Activated naive CD4-positive, alpha-beta T cell treated with anti-CD3 and anti-CD28 coated beads, Interleukin-2, amount 10 ng/mL, durations not matched to agents 7 days and 5 days (primary cell): Measurements from ENCODE around the gene GRK5.
"Not testable (repeated sequence)": the region's sequence is repeated elsewhere in the genome, so short reads cannot be mapped to it uniquely, and the experiment has no call there.

Experiments
- CTCF ChIA-PET: fragments of 350-600 bp; sonication (Branson Sonifier 250); formaldehyde crosslinking; loops from one replicate; lab custom pipeline; 2021; ENCODE audit warnings: antibody characterized with exemption; lab: Charles Lee
- DNase-seq: peaks from one replicate; pipeline ENCODE4 v3.0.0-alpha.2; 2020
- H3K27ac Mint-ChIP-seq: one replicate; pipeline ENCODE4 v1.8.0; 2021; ENCODE audit warnings: mild to moderate bottlenecking, moderate library complexity, mixed read lengths
- H3K27me3 Mint-ChIP-seq: one replicate; pipeline ENCODE4 v1.8.0; 2021; ENCODE audit warnings: mild to moderate bottlenecking, mixed read lengths
- H3K36me3 Mint-ChIP-seq: one replicate; pipeline ENCODE4 v1.8.0; 2021; ENCODE audit warnings: mixed read lengths
- H3K4me1 Mint-ChIP-seq: one replicate; pipeline ENCODE4 v1.8.0; 2021; ENCODE audit warnings: mixed read lengths
- H3K4me3 Mint-ChIP-seq: one replicate; pipeline ENCODE4 v1.8.0; 2021; ENCODE audit warnings: mild to moderate bottlenecking, moderate library complexity, mixed read lengths
- H3K9me3 Mint-ChIP-seq: one replicate; pipeline ENCODE4 v1.8.0; 2021; ENCODE audit warnings: mixed read lengths

GRK5 gene

DNA sequence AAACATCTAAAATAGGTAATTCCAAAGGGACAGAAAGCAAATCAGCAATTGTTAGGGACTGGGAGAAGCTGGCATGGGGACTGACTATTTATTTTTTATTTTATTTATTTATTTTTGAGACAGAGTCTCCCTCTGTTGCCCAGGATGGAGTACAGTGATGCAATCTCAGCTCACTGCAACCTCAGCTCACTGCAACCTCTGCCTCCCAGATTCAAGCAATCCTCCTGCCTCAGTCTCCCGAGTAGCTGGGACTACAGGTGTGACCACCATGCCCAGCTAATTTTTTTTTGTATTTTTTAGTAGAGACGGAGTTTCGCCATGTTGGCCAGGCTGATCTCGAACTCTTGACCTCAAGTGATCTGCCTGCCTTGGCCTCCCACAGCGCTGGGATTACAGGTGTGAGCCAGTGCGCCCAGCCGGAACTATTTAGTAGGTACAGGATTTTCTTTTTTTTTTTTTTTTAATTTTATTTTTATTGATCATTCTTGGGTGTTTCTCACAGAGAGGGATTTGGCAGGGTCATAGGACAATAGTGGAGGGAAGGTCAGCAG lies 26.4 kb upstream of the GRK5 start:
- not testable (repeated sequence) for H3K27ac Mint-ChIP-seq, H3K4me3 Mint-ChIP-seq, H3K9me3 Mint-ChIP-seq, H3K27me3 Mint-ChIP-seq, DNase-seq
- Mint-ChIP-seq H3K4me1 (peaks cover 40% of the 10 kb centered on the region), H3K36me3 (peaks cover 12% of the 10 kb centered on the region)
- CTCF ChIA-PET = interaction anchor here (1.0 to 2.3 kb wide), 3 partner anchors 8 to 41 kb away, joined by 3 to 13 read pairs (median 4); no protein-coding TSS in a partner anchor

DNA sequence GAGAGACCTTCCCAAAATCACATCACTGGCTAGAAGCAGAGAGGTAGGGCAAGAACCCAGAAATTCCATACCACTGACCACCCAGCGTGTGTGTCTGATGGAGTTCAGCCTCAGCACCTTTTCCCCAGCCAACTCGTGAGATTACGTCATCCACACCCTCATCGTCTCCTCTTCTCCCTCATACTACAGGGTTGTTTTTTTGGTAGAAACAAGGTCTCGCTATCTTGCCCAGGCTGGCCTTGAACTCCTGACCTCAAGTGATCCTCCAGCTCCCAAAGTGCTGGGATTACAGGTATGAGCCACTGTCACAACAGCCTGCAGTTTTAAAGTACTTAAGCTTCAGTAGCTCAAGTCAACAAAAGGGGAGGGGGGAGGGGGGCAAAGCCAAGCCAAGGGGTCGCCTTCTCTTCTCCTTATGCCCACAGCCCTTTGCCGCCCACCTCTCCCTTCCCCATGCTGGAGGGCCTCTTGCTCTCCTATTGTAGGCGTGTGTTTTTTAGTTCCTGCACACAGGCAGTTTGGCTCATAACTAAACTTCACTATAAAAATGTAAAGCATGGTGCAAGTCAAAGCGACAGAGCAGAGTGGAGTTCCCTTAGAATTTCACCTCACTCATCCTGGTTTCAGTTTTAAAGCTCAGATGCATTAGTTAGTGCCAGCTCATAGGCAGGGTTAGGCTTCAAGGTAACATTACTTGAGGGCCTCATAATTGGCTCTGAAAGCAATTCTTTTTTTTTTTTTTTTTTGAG lies 23.5 kb upstream of the GRK5 start:
- peaks cover 13% of the 10 kb centered on the region for H3K27me3 Mint-ChIP-seq
- peak overlapping the region; percentile 45 for H3K27ac Mint-ChIP-seq
- no peaks in the 10 kb centered on the region for H3K9me3 Mint-ChIP-seq
- CTCF ChIA-PET = interaction anchor here (1.0 to 2.2 kb wide), 2 partner anchors 11 to 16 kb away, joined by 3 to 8 read pairs; no protein-coding TSS in a partner anchor
- H3K4me1 Mint-ChIP-seq = peaks cover 19% of the 10 kb centered on the region
- H3K4me3 Mint-ChIP-seq = no peak overlapping the region
- peaks cover 2% of the 10 kb centered on the region for H3K36me3 Mint-ChIP-seq
- DNase-seq = no peak

DNA sequence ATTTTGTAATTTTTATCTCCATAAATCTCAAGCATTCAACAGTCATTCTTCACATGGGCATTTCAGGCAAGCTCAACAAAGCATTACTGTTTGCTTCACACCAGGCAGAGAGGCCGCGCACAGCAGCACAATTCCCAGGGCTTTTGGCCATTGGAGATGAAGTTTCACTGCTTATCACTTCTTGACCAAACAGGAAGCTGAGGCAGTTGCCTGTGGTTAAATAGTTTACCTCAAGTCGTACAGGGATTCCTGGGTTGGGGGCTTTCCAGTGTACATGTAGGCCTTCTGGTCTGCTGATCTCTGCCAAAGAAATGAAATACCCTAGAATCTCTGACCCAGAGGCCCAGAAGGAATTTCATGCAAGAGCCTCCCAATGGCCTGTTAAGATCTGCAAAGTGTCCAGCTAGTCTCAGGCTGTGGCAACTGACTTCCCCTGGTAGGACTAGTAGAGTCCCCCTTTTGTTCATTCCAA lies 17.5 kb upstream of the GRK5 start:
- no peaks in the 10 kb centered on the region for H3K9me3 Mint-ChIP-seq
- CTCF ChIA-PET = interaction anchor here (1.1 to 3.3 kb wide), 6 partner anchors 9 to 300 kb away, joined by 3 to 30 read pairs (median 4); no protein-coding TSS in a partner anchor
- H3K27me3 Mint-ChIP-seq = peaks cover 32% of the 10 kb centered on the region
- H3K36me3 Mint-ChIP-seq = no peaks in the 10 kb centered on the region
- H3K4me3 Mint-ChIP-seq = no peak overlapping the region
- DNase-seq = no peak
- no peak overlapping the region for H3K27ac Mint-ChIP-seq
- peaks cover 24% of the 10 kb centered on the region for H3K4me1 Mint-ChIP-seq

DNA sequence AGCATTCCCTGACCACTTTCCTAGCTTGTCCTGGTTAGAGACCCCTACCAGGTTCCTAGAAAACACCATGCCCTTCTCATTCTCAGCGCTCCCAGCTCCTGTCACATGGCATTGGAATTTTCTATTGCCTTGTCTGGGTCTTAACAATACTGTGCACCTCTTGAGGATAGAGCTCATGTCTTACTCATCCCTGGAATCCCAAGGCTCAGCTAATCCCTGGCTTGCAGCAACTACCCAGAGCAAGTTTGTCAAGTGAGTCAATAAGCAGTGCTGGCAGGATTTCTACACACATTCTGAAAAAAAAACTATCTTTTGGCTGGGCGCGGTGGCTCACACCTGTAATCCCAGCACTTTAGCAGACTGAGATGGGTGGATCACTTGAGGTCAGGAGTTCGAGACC lies 17.0 kb upstream of the GRK5 start:
- DNase-seq = no peak
- CTCF ChIA-PET = interaction anchor here (0.9 to 3.3 kb wide), 6 partner anchors 9 to 336 kb away, joined by 3 to 30 read pairs (median 4); no protein-coding TSS in a partner anchor
- Mint-ChIP-seq H3K36me3 (no peaks in the 10 kb centered on the region), H3K4me3 (no peak overlapping the region), H3K9me3 (no peaks in the 10 kb centered on the region), H3K4me1 (peaks cover 24% of the 10 kb centered on the region), H3K27ac (peak overlapping the region; percentile 56), H3K27me3 (peaks cover 36% of the 10 kb centered on the region)

DNA sequence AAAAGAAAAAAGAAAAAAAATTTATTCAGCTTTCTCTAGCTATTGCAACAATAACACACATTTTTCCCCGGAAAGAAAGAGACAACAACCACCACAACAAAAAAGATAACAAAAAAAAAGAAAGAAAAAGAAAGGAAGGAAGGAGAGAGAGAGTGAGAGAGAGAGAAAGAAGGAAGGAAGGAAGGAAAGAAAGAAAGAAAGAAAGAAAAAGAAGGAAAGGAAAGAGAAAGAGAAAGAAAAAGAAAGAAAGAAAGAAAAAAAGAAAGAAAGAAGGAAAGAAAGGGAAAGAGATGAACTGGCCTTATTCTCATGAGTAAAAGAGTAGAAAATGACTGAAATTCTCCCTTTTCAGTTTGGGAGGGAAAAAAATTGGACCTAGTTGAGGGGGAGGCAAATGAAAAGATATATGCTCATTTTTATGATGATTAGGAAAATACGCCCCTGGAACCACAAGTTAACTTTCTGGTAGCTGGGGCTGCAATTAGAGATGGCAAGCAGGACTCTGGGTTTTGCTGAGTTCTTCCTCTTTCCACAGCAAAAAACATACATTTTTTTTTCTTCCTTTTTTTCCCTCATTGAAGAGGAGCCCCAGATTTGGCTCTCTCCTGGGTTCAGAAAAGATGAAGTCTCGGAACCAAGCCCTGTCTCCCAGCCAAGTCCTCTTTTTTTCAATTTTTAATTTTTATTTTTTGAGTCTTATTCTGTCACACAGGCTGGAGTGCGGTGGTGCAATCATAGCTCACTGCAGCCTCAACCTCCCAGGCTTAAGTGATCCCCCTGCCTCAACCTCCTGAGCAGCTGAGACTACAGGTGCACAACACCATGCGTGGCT lies 16.2 kb upstream of the GRK5 start:
- Mint-ChIP-seq H3K36me3 (no peaks in the 10 kb centered on the region), H3K9me3 (no peaks in the 10 kb centered on the region), H3K4me1 (peaks cover 24% of the 10 kb centered on the region), H3K27ac (no peak overlapping the region), H3K4me3 (no peak overlapping the region), H3K27me3 (peaks cover 36% of the 10 kb centered on the region)
- DNase-seq = no peak
- CTCF ChIA-PET = interaction anchor here (0.9 to 3.3 kb wide), 5 partner anchors 8 to 336 kb away, joined by 3 to 30 read pairs (median 4); no protein-coding TSS in a partner anchor

DNA sequence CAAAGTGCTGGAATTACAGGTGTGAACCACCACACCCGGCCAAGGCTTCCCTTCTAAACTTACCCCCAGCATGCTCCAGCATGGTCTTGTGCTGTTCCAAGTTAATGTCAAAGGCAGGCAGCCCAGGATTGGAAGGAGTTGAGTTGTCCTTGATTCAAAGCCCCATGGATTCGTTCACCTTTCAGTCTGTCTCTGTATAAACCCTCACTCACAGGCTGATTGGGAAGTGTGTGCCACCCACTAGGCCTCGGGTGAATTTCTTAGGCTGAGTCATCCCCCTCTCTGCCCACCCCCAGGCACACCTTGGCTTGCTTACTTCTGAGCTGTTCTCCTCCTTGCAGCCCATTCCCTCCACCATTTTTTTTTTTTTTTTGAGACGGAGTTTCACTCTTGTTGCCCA lies 15.5 kb upstream of the GRK5 start:
- peaks cover 36% of the 10 kb centered on the region for H3K27me3 Mint-ChIP-seq
- H3K4me3 Mint-ChIP-seq = no peak overlapping the region
- H3K27ac Mint-ChIP-seq = no peak overlapping the region
- H3K9me3 Mint-ChIP-seq = no peaks in the 10 kb centered on the region
- CTCF ChIA-PET = interaction anchor here (3.3 kb wide), 1 partner anchor 7 kb away, joined by 30 read pairs; no protein-coding TSS in a partner anchor
- H3K4me1 Mint-ChIP-seq = peaks cover 24% of the 10 kb centered on the region
- no peak for DNase-seq
- H3K36me3 Mint-ChIP-seq = no peaks in the 10 kb centered on the region

DNA sequence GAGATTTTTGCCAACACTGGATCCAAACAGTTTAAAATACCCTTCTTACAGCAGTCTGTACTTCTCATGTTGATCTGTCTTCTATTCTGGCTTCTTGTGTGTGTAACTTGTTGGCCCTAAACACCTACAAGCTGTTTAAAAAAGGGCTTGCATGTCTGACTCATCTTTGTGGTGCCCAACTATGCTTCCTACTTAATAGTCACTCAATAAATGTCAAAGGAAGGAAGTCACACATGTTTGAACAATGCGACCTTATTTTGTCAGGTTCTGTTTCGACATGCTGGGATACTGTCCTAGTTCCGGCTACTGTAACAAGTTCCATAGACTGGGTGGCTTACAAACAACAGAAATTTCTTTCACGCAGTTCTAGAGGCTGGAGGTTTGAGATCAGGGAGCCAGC lies 9.4 kb upstream of the GRK5 start:
- H3K4me1 Mint-ChIP-seq = peaks cover 12% of the 10 kb centered on the region
- H3K9me3 Mint-ChIP-seq = no peaks in the 10 kb centered on the region
- H3K4me3 Mint-ChIP-seq = no peak overlapping the region
- CTCF ChIA-PET = interaction anchor here (0.6 to 8.3 kb wide), 27 partner anchors 8 to 630 kb away, joined by 3 to 96 read pairs (median 7); partner anchors contain the start of genes DENND10, GRK5, RGS10 and SFXN4
- no peak overlapping the region for H3K27ac Mint-ChIP-seq
- no peak for DNase-seq
- peaks cover 14% of the 10 kb centered on the region for H3K27me3 Mint-ChIP-seq
- no peaks in the 10 kb centered on the region for H3K36me3 Mint-ChIP-seq

DNA sequence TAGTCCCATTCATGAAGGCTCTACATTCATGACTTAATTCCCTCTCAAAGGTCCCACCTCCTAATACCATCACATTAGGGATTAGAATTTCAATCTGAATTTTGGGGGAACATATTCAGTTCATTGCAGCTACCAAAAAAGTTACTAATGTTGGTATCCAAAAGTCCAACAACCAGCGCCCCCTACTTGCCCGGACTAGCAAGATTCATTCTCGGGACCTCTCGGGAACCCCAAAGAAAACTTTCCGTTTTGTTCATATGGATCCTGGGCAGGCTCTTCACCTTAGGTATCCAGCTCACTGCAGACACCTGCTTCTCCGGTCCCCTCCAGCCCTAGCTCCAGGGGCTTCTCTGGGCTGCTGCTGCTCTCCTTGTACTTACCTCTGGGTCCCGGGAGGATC lies 8.9 kb upstream of the GRK5 start:
- H3K27me3 Mint-ChIP-seq = peaks cover 12% of the 10 kb centered on the region
- no peak overlapping the region for H3K4me3 Mint-ChIP-seq
- H3K27ac Mint-ChIP-seq = no peak overlapping the region
- CTCF ChIA-PET = interaction anchor here (0.6 to 8.3 kb wide), 41 partner anchors 8 to 630 kb away, joined by 3 to 96 read pairs (median 6); partner anchors contain the start of genes DENND10, GRK5, RGS10 and SFXN4
- no peaks in the 10 kb centered on the region for H3K36me3 Mint-ChIP-seq
- peak; percentile 63 for DNase-seq
- H3K9me3 Mint-ChIP-seq = no peaks in the 10 kb centered on the region
- peaks cover 12% of the 10 kb centered on the region for H3K4me1 Mint-ChIP-seq

DNA sequence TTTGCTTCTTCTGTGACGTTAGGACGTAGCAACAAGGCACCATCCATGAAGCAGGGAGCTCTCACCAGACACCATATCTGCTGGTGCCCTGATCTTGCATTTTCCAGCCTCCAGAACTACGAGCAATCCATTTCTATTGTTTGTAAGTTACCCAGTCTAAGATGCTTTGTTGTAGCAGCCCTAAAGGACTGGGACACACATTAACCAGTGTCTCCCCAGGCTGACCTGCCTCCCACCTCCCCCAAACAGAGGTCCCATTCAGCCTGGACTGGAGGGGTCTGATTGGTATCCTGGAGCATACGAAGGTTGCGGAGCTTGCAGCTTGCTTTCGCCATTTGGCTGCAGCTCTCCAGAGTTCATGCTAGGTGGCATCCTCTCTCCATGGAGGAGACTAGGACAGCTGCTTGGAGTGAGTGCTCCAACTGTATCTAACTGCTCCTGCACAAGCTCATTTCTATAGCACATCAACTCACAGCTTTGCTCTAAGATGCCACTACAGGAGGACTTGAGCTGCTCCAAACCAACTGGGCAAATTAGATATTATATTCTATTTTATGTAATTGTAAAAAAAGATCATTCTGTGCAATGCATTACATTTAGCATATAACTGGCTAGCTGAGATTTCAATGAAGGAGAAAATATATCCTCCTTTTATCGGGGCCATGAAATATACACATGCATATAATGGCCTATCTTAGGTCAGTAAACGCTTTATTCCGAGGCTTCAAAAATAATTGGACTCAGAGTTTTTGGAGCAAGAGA lies 8.0 kb upstream of the GRK5 start:
- no peak overlapping the region for H3K27ac Mint-ChIP-seq
- no peaks in the 10 kb centered on the region for H3K9me3 Mint-ChIP-seq
- DNase-seq = peak; percentile 70
- H3K4me3 Mint-ChIP-seq = no peak overlapping the region
- CTCF ChIA-PET = interaction anchor here (0.6 to 8.3 kb wide), 60 partner anchors 7 to 660 kb away, joined by 3 to 96 read pairs (median 4); partner anchors contain the start of genes DENND10, GRK5, RGS10 and SFXN4
- H3K36me3 Mint-ChIP-seq = no peaks in the 10 kb centered on the region
- peaks cover 12% of the 10 kb centered on the region for H3K4me1 Mint-ChIP-seq
- peaks cover 12% of the 10 kb centered on the region for H3K27me3 Mint-ChIP-seq

DNA sequence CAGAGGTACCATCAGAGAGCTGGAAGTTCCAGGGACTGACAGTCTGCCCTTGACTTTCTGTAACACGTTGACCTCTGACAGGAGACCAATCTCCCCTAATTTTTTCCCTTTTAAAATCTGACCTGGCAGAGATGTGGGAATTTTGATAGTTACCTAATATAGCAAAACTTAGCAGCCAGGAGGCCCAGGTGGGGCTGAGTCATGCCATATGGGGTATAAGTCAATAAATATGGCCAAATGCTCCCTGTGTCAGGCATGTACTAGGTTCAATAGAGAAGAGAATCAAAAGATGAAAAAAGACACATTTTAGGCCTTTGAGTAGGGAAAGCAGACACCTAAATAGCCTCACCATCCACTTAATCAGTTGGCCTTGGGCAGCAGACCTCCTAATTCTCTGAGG lies 6.1 kb upstream of the GRK5 start:
- H3K27me3 Mint-ChIP-seq = peaks cover 8% of the 10 kb centered on the region
- no peaks in the 10 kb centered on the region for H3K36me3 Mint-ChIP-seq
- no peak overlapping the region for H3K4me3 Mint-ChIP-seq
- peaks cover 22% of the 10 kb centered on the region for H3K4me1 Mint-ChIP-seq
- DNase-seq = no peak
- CTCF ChIA-PET = interaction anchor here (1.0 to 8.3 kb wide), 4 partner anchors 216 to 401 kb away, joined by 3 to 96 read pairs (median 50); no protein-coding TSS in a partner anchor
- H3K9me3 Mint-ChIP-seq = no peaks in the 10 kb centered on the region
- H3K27ac Mint-ChIP-seq = no peak overlapping the region

DNA sequence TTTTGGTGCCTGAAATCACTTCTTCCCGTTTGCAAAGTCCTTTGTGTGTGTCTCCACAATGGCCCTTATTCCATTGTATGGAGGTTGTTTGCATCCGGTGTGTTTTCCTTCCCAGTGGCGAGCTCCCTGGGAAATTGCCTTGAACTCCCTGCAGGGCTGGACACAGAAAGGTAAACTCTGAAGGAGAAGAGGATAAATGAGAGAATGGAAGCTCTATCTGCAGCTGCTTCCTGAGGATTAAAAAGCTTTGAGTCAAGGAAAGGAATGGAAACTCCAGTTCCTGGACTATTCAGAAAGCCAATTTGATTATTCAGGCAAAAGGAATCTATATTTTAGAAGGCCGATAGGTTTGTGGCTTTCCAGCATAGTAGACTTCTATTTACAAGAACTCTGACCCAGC lies 4.4 kb upstream of the GRK5 start:
- no peak for DNase-seq
- H3K9me3 Mint-ChIP-seq = no peaks in the 10 kb centered on the region
- H3K4me1 Mint-ChIP-seq = peaks cover 24% of the 10 kb centered on the region
- H3K4me3 Mint-ChIP-seq = no peak overlapping the region
- H3K36me3 Mint-ChIP-seq = no peaks in the 10 kb centered on the region
- peaks cover 8% of the 10 kb centered on the region for H3K27me3 Mint-ChIP-seq
- CTCF ChIA-PET = interaction anchor here (1.2 to 8.3 kb wide), 4 partner anchors 99 to 241 kb away, joined by 4 to 96 read pairs (median 50); no protein-coding TSS in a partner anchor
- H3K27ac Mint-ChIP-seq = no peak overlapping the region

DNA sequence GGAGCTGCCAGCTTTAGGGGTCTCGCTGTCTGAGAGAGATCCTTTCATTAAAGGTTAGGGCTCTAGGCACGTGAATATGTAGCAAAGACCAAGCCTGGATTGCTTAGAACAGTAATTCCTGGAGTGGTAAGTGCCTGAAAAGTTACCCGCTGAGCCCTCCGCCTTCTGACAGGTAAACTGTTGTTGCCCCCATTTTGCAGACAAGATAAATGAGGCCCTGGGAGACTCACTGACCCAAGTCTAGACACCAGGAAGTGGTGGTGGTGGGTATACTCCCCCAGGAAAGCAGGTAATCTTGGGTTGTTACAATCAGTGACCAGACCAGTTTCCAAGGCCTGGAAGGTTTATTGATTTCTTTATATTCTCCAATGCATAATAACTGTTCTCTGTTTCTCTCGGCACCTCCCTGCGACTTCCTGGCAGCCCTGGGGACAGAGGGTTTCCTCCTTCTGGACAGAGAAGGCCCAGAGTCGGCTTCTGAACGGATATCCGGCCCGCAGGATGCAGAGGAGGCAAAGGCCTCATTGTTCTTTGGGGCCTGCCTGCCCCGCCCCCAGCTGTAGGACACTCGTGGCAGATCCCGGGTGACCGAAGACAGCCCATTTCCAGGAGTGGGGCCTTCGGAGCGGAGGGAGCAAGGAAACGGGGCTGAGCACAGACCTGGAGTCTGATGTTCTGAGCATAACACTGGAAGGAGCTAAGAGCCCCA lies 1.3 kb upstream of the GRK5 start:
- H3K27me3 Mint-ChIP-seq = peaks cover 4% of the 10 kb centered on the region
- H3K36me3 Mint-ChIP-seq = peaks cover 3% of the 10 kb centered on the region
- peak; percentile 76 for DNase-seq
- H3K9me3 Mint-ChIP-seq = no peaks in the 10 kb centered on the region
- H3K4me1 Mint-ChIP-seq = peaks cover 37% of the 10 kb centered on the region
- CTCF ChIA-PET = interaction anchor here (0.6 to 8.3 kb wide), 30 partner anchors 8 to 337 kb away, joined by 3 to 96 read pairs (median 4); no protein-coding TSS in a partner anchor
- peak overlapping the region; percentile 99 for H3K27ac Mint-ChIP-seq
- peak overlapping the region; percentile 93 for H3K4me3 Mint-ChIP-seq
